HG02798 (cell line): ENCODE data around the gene C1QTNF12.

Experiments
- ATAC-seq: cut with Tn5 transposase; IDR thresholded peaks from one replicate; pipeline ENCODE4 v1.9.1; 2021; ENCODE audit warnings: mild to moderate bottlenecking; ENCODE audit not compliant: unreplicated experiment, poor library complexity

C1QTNF12 gene

GRCh38 chr1:1216770-1217620 lies 29.5 kb downstream of the C1QTNF12 start:
- ATAC-seq = no peak

- ATAC-seq = no peak
Observed at GRCh38 chr1:1215881-1216605, 30.5 kb downstream of the C1QTNF12 start.

GRCh38 chr1:1215080-1215676 lies 31.3 kb downstream of the C1QTNF12 start:
- no peak for ATAC-seq

GRCh38 chr1:1213345-1214265 lies 32.9 kb downstream of the C1QTNF12 start, which contains the start of gene TNFRSF4:
TSS of gene TNFRSF4 (minus strand) at chr1:1214153. CDS start at chr1:1214127, 26 bp downstream.
- no peak for ATAC-seq

GRCh38 chr1:1212780-1213344 lies 33.7 kb downstream of the C1QTNF12 start:
- no peak for ATAC-seq

GRCh38 chr1:1211541-1212441 lies 34.7 kb downstream of the C1QTNF12 start:
- no peak for ATAC-seq

GRCh38 chr1:1210726-1211540 lies 35.6 kb downstream of the C1QTNF12 start:
- no peak for ATAC-seq

- ATAC-seq = no peak
Observed at GRCh38 chr1:1208713-1209433, 37.6 kb downstream of the C1QTNF12 start.

- no peak for ATAC-seq
Observed at GRCh38 chr1:1207571-1207892, 39.0 kb downstream of the C1QTNF12 start.

- no peak for ATAC-seq
Observed at GRCh38 chr1:1206966-1207531, 39.5 kb downstream of the C1QTNF12 start.

- ATAC-seq = peak; percentile 31
Observed at GRCh38 chr1:1206376-1206965, 40.1 kb downstream of the C1QTNF12 start, which contains the start of gene TNFRSF18. TSS of gene TNFRSF18 (minus strand) at chr1:1206592. CDS start at chr1:1206571, 21 bp downstream.

- no peak for ATAC-seq
Observed at GRCh38 chr1:1205769-1206375, 40.6 kb downstream of the C1QTNF12 start.

GRCh38 chr1:1204998-1205768 lies 41.3 kb downstream of the C1QTNF12 start:
- ATAC-seq = no peak

- no peak for ATAC-seq
Observed at GRCh38 chr1:1204425-1204920, 42.0 kb downstream of the C1QTNF12 start.
